ENCODE measurements around the gene AHCTF1.

The AHCTF1 gene

DNA sequence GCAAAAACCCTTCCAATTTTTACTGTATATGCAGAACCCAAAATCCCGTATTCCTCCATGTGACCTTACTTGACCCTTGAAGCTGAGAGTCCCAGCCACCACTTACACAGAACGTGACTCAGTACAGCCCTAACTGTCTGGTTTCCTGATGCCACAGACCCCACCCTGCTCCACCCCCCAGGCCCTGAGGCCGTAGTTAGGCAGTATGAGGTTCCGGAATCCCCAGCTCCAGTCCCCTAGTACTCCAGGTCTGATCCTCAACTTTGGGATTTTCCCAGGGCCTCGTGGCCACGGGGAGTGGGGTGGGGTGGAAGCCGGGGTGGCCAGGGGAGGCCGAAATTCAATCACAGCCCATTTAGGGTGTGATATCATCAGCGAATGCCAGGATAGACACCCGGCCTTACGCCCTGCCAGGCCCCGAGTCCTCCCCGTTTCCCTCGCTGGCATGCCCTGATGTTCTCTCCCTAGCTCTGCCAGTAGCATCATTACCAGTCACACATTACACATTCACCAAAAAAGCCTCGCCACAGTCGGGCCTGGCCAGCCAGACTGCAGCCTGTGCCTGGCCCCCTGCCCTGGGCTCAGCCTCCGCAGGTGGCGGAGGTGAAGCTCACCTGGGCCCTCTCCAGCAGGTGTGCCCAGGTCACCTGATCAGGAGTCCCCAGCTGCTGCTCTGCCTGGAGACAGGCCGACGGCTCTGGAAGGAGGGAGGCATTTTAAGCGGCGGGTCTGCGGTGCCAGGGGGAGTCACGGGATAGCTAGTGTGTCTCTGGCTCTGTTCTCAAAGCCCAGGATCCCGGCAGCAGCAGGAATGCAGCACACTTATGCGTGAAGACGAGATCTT lies 136.7 kb downstream of the AHCTF1 start:
- Histone ChIP-seq H3K9ac (ENCODE audit: low read depth in 1 of 2, low read length in 2 of 2) (no peak overlapping the region), H3K27ac (ENCODE audit: low read depth, low read length) (no peak overlapping the region), H3K9me3 (ENCODE audit: control insufficient read depth in 1 of 2, low read length in 2 of 2) (no peaks in the 10 kb centered on the region), H3K4me1 (ENCODE audit: control insufficient read depth in 1 of 2, insufficient read depth in 2 of 2, low read length in 2 of 2) (peaks cover 7 to 26% of the 10 kb centered on the region in 2 donors), H3K36me3 (ENCODE audit: control insufficient read depth in 1 of 2, insufficient read depth in 2 of 2, low read length in 2 of 2) (no peaks in the 10 kb centered on the region), H3K4me3 (ENCODE audit: low read depth in 1 of 2, low read length in 2 of 2) (no peak overlapping the region), H3K27me3 (ENCODE audit: control insufficient read depth in 1 of 2, insufficient read depth in 2 of 2, low read length in 2 of 2) (no peaks in the 10 kb centered on the region)

DNA sequence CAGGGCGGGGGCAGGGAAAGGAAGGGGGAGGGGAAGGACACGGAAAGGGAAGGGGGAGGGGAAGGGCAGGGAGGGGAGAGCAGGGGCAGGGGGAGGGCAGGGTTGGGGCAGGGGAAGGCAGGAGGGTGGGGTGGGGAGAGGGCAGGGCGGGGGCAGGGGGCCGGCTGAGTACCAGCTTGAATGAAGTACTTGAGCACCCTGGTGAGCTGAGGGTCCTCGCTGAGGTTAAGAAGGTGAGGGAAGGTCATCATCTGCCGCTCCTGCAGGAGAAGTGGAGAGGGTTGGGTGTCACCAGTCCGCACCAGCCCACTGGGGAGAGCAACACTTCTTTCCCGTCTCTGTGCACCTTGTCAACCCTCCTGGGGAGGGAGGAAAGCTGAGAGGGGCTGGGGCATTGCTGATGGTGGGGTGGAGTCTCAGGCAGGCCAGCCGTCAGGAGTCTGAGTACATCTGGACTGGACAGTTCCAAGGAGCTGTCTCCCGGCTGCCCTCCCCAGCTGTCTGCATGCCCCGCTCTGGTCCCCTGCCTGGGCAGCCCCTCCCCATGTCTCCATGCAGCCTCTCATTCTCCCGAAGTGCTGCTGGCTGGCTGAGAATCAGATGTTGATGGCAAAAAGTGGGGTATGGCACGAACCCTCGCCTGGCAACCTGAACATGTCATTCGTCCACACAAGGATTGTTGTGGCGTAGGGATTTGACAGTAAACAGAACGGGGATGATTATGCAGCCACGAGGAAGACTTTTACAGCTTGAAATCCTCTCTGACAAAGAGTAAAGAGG lies 137.5 kb downstream of the AHCTF1 start:
- Histone ChIP-seq H3K4me1 (ENCODE audit: control insufficient read depth in 1 of 2, insufficient read depth in 2 of 2, low read length in 2 of 2) (peaks cover 7 to 20% of the 10 kb centered on the region in 2 donors), H3K9me3 (ENCODE audit: control insufficient read depth in 1 of 2, low read length in 2 of 2) (no peaks in the 10 kb centered on the region), H3K27ac (ENCODE audit: low read depth, low read length) (no peak overlapping the region), H3K27me3 (ENCODE audit: control insufficient read depth in 1 of 2, insufficient read depth in 2 of 2, low read length in 2 of 2) (no peaks in the 10 kb centered on the region), H3K36me3 (ENCODE audit: control insufficient read depth in 1 of 2, insufficient read depth in 2 of 2, low read length in 2 of 2) (no peaks in the 10 kb centered on the region), H3K9ac (ENCODE audit: low read depth in 1 of 2, low read length in 2 of 2) (no peak overlapping the region), H3K4me3 (ENCODE audit: low read depth in 1 of 2, low read length in 2 of 2) (no peak overlapping the region)

DNA sequence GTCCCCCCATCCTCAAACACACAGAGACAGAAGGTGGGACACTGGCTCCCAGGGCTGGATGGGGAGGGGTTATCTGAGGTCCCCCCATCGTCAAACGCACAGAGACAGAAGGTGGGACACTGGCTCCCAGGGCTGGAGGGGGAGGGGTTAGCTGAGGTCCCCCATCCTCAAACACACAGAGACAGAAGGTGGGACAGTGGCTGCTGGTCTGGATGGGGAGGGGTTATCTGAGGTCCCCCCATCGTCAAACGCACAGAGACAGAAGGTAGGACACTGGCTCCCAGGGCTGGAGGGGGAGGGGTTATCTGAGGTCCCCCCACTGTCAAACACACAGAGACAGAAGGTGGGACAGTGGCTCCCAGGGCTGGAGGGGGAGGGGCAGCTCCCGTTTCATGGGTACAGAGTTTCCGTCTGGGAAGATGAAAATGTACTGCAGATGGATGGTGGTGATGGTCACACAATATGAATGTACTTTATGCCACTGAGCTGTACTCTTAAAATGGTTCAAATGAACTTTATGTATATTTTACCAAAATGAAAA lies 138.3 kb downstream of the AHCTF1 start:
- Histone ChIP-seq H3K4me3 (ENCODE audit: low read depth in 1 of 2, low read length in 2 of 2) (no peak overlapping the region), H3K27me3 (ENCODE audit: control insufficient read depth in 1 of 2, insufficient read depth in 2 of 2, low read length in 2 of 2) (no peaks in the 10 kb centered on the region), H3K36me3 (ENCODE audit: control insufficient read depth in 1 of 2, insufficient read depth in 2 of 2, low read length in 2 of 2) (no peaks in the 10 kb centered on the region), H3K9ac (ENCODE audit: low read depth in 1 of 2, low read length in 2 of 2) (no peak overlapping the region), H3K27ac (ENCODE audit: low read depth, low read length) (no peak overlapping the region), H3K4me1 (ENCODE audit: control insufficient read depth in 1 of 2, insufficient read depth in 2 of 2, low read length in 2 of 2) (peaks cover 7 to 18% of the 10 kb centered on the region in 2 donors), H3K9me3 (ENCODE audit: control insufficient read depth in 1 of 2, low read length in 2 of 2) (no peaks in the 10 kb centered on the region)

DNA sequence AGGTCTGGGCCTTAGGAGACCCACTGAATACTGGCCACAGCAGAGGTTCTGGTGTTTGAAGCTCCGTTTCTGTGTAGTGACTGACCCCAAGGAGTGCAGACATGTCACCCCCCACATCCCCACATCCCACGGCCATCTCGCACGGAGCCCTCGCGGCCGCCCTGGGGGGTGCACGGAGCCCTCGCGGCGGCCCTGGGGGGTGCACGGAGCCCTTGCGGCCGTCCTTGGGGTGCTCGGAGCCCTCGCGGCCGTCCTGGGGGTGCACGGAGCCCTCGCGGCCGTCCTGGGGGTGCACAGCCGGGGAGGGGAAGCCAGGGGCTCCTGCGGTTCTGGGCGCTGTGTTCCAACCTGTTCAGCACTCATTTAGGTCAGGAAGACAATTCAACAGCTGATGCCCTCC lies 139.1 kb downstream of the AHCTF1 start:
- Histone ChIP-seq H3K9ac (ENCODE audit: low read depth in 1 of 2, low read length in 2 of 2) (no peak overlapping the region), H3K4me3 (ENCODE audit: low read depth in 1 of 2, low read length in 2 of 2) (no peak overlapping the region), H3K4me1 (ENCODE audit: control insufficient read depth in 1 of 2, insufficient read depth in 2 of 2, low read length in 2 of 2) (peaks cover 7 to 18% of the 10 kb centered on the region in 2 donors), H3K9me3 (ENCODE audit: control insufficient read depth in 1 of 2, low read length in 2 of 2) (no peaks in the 10 kb centered on the region), H3K36me3 (ENCODE audit: control insufficient read depth in 1 of 2, insufficient read depth in 2 of 2, low read length in 2 of 2) (no peaks in the 10 kb centered on the region), H3K27ac (ENCODE audit: low read depth, low read length) (no peak overlapping the region), H3K27me3 (ENCODE audit: control insufficient read depth in 1 of 2, insufficient read depth in 2 of 2, low read length in 2 of 2) (no peaks in the 10 kb centered on the region)

DNA sequence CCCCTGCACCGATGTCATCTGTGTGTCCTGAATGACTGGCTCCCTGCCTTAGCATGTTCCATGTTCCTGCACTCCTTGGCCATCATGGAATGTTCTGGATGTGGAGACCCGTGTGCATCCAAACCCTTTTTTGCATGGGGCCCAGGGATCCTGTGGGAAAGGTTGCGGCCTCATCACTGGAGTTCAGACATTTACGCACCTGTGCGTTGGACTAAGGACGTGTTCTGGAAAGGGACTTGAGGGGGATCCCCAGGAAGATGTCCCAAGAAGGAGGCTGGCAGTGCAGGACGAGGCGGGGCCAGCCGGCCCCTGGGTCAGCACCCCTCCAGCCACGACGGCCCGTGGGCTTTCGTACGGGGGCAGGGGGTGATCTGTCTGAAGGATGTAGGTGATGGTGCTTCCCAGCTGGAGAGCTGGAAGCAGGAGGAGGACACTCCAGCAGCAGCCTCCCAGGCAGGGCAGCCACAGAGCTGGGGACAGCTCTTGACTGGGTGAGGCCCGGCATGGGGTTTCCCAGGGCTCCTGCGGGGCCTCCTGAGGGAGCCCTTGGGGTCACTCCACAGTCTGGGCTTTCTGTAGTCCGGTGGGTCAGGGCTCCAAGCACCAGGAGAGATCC lies 140.3 kb downstream of the AHCTF1 start:
- Histone ChIP-seq H3K27ac (ENCODE audit: low read depth, low read length) (no peak overlapping the region), H3K9me3 (ENCODE audit: control insufficient read depth in 1 of 2, low read length in 2 of 2) (no peaks in the 10 kb centered on the region), H3K4me3 (ENCODE audit: low read depth in 1 of 2, low read length in 2 of 2) (no peak overlapping the region), H3K4me1 (ENCODE audit: control insufficient read depth in 1 of 2, insufficient read depth in 2 of 2, low read length in 2 of 2) (peaks cover 7 to 18% of the 10 kb centered on the region in 2 donors), H3K9ac (ENCODE audit: low read depth in 1 of 2, low read length in 2 of 2) (no peak overlapping the region), H3K27me3 (ENCODE audit: control insufficient read depth in 1 of 2, insufficient read depth in 2 of 2, low read length in 2 of 2) (no peaks in the 10 kb centered on the region), H3K36me3 (ENCODE audit: control insufficient read depth in 1 of 2, insufficient read depth in 2 of 2, low read length in 2 of 2) (no peaks in the 10 kb centered on the region)

DNA sequence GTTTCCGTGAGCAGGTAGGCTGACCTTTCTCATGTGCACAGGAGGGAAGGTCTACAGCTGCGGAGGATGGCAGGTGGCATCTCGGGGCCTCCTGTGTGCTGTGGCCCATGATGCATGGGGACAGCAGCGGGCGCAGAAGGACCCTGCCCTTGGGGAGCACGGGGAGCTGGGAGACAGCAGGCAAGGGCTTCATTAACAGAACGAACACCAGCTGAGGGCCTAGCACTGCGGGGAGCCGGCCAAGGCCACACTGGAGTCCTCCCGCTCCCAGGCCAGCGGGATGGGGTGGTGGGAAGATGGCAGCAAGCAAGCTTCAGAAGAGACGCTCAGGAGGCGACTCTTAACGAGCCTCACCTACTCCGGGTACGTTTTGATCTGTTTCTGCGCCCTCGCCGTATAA lies 140.9 kb downstream of the AHCTF1 start:
- Histone ChIP-seq H3K4me3 (ENCODE audit: low read depth in 1 of 2, low read length in 2 of 2) (no peak overlapping the region), H3K36me3 (ENCODE audit: control insufficient read depth in 1 of 2, insufficient read depth in 2 of 2, low read length in 2 of 2) (no peaks in the 10 kb centered on the region), H3K27me3 (ENCODE audit: control insufficient read depth in 1 of 2, insufficient read depth in 2 of 2, low read length in 2 of 2) (no peaks in the 10 kb centered on the region), H3K27ac (ENCODE audit: low read depth, low read length) (no peak overlapping the region), H3K4me1 (ENCODE audit: control insufficient read depth in 1 of 2, insufficient read depth in 2 of 2, low read length in 2 of 2) (peaks cover 7 to 17% of the 10 kb centered on the region in 2 donors), H3K9me3 (ENCODE audit: control insufficient read depth in 1 of 2, low read length in 2 of 2) (no peaks in the 10 kb centered on the region), H3K9ac (ENCODE audit: low read depth in 1 of 2, low read length in 2 of 2) (no peak overlapping the region)

DNA sequence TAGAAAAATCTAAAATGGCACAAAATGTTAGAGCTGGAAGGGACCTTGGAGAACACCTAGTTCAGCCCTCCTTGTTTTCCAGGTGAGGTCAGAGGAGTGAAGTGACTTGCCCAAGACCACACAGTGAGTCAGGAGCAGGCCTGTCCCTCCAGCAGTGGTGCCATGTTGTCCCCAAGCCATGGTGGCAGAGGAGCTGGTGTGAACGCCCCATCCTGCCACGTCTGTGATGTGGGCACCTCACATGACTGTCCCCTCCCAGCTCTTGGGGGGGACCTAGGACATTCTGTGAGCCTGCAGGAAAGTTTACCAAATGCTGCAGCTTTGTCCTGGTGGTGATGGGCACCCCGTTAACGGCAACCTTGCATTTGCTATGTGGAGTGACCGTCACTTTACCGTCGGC lies 141.4 kb downstream of the AHCTF1 start:
- no peak overlapping the region for H3K9ac ChIP-seq (ENCODE audit: low read depth in 1 of 2, low read length in 2 of 2)
- peaks cover 7 to 12% of the 10 kb centered on the region in 2 donors for H3K4me1 ChIP-seq (ENCODE audit: control insufficient read depth in 1 of 2, insufficient read depth in 2 of 2, low read length in 2 of 2)
- H3K27ac ChIP-seq (ENCODE audit: low read depth, low read length): no peak overlapping the region
- no peak overlapping the region for H3K4me3 ChIP-seq (ENCODE audit: low read depth in 1 of 2, low read length in 2 of 2)
- H3K9me3 ChIP-seq (ENCODE audit: control insufficient read depth in 1 of 2, low read length in 2 of 2): peaks cover 0 to 3% of the 10 kb centered on the region in 2 donors
- H3K27me3 ChIP-seq (ENCODE audit: control insufficient read depth in 1 of 2, insufficient read depth in 2 of 2, low read length in 2 of 2): no peaks in the 10 kb centered on the region
- H3K36me3 ChIP-seq (ENCODE audit: control insufficient read depth in 1 of 2, insufficient read depth in 2 of 2, low read length in 2 of 2): no peaks in the 10 kb centered on the region

DNA sequence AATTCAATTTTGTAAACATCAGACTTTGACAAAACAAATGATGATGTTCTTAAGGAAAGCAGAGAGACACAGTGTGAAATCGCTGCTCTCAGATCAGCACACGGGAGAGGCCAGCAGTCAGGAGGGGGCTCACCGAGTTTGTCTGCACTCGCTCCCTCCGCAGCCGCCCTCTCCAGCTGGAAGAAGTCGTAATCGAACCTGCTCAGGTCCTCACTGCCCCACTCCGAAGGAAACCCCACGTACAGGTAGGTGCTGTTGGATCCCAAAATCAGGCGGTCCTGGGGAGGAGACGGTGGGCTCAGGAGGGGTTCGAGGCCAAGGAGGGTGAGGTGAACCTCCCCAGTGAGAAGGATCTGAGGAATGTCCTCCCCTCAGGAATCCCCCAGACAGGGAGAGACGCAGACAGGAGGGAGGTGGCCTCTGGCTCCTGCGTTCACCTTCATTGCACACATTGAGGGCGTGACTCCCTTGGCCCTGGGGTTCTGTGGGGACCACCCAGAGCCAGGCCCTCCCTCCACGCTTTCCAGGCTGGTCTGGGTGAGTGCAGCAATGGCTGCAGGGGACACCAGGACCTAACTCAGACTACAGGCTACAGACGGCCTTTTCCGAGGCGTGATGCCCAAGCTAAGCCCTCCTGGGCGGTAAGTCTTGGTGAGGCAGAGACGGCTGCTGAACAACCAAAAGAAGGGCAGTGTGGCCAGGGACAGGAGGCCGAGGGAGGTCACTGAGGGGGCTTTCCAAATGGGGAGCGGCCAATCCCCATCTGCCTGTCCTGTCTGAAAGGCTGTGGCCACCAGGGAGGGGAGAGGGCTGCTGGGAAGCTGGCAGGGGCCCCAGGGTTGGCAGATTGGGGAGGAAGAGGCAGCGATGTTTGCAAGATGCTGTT lies 142.1 kb downstream of the AHCTF1 start:
- Histone ChIP-seq H3K36me3 (ENCODE audit: control insufficient read depth in 1 of 2, insufficient read depth in 2 of 2, low read length in 2 of 2) (no peaks in the 10 kb centered on the region), H3K9ac (ENCODE audit: low read depth in 1 of 2, low read length in 2 of 2) (no peak overlapping the region), H3K9me3 (ENCODE audit: control insufficient read depth in 1 of 2, low read length in 2 of 2) (peaks cover 0 to 3% of the 10 kb centered on the region in 2 donors), H3K27ac (ENCODE audit: low read depth, low read length) (no peak overlapping the region), H3K4me1 (ENCODE audit: control insufficient read depth in 1 of 2, insufficient read depth in 2 of 2, low read length in 2 of 2) (peaks cover 6% of the 10 kb centered on the region in 2 donors), H3K4me3 (ENCODE audit: low read depth in 1 of 2, low read length in 2 of 2) (no peak overlapping the region), H3K27me3 (ENCODE audit: control insufficient read depth in 1 of 2, insufficient read depth in 2 of 2, low read length in 2 of 2) (no peaks in the 10 kb centered on the region)
